Measurements from ENCODE around the gene CLSTN1. TPM values are rescaled to one million over a fixed set of nuclear protein-coding genes. Genes with fewer than 3 reads are reported as not detected.
A peak's percentile ranks its signal among the peaks of the same experiment; 100 is the strongest.

Gene CLSTN1
- total and polyA plus RNA-seq, 2 of the 8 experiments (the other 6 are each of a cell fraction or from before 2014, with no cell fraction given) = 34.2 to 97.4 TPM

GRCh38 chr1:9825093-9826074, 1.6 kb upstream of the CLSTN1 start (continued):
- no peak for TF ChIP-seq USF2 (IDR thresholded peaks at IDR 0.05; ENCODE audit: low read length)
- no peak for TF ChIP-seq PHF8 (conservative IDR thresholded peaks at IDR 0.05; ENCODE audit: low read depth, low read length)
- TF ChIP-seq CHD2 (IDR thresholded peaks at IDR 0.05; ENCODE audit: low read length) = no peak
- peak; percentile 27; the same call in 1 of the 2 replicates for TF ChIP-seq E2F6 (IDR thresholded peaks at IDR 0.05)
- no peak for TF ChIP-seq RAD21 (IDR thresholded peaks at IDR 0.05 in 1 of 2, conservative IDR thresholded peaks at IDR 0.05 in 1 of 2; ENCODE audit: low read depth in 2 of 2, low read length in 2 of 2)
- no peak for TF ChIP-seq JUN (IDR thresholded peaks at IDR 0.05; ENCODE audit: low read depth, low read length)
- no peak for TF ChIP-seq CEBPB (IDR thresholded peaks at IDR 0.05; ENCODE audit: low read depth, low read length)
- no peak for TF ChIP-seq HDAC6 (IDR thresholded peaks at IDR 0.05; ENCODE audit: low read depth, low read length)
- TF ChIP-seq EP300 (IDR thresholded peaks at IDR 0.05; ENCODE audit: borderline replicate concordance in 1 of 2, low read depth in 2 of 2, low read length in 2 of 2) = no peak
- TF ChIP-seq CHD1 (IDR thresholded peaks at IDR 0.05; ENCODE audit: low read depth, low read length) = no peak
- no peak for TF ChIP-seq ATF3 (IDR thresholded peaks at IDR 0.05; ENCODE audit: insufficient read depth, low read depth, low read length)
- no peak for TF ChIP-seq RXRA (IDR thresholded peaks at IDR 0.05; ENCODE audit: insufficient read depth, low read depth, low read length)
- TF ChIP-seq BACH1 (IDR thresholded peaks at IDR 0.05; ENCODE audit: low read length) = no peak
- no peak for TF ChIP-seq CREB1 (IDR thresholded peaks at IDR 0.05)
- TF ChIP-seq SAP30 (IDR thresholded peaks at IDR 0.05; ENCODE audit: insufficient read depth, insufficient replicate concordance, low read length) = no peak
- TF ChIP-seq RNF2 (IDR thresholded peaks at IDR 0.05; ENCODE audit: borderline replicate concordance, low read depth, low read length, missing control alignments, poor library complexity, severe bottlenecking) = no peak
- TF ChIP-seq SIRT6 (IDR thresholded peaks at IDR 0.05; ENCODE audit: low read length) = no peak
- TF ChIP-seq RBBP5 (IDR thresholded peaks at IDR 0.05; ENCODE audit: borderline replicate concordance, low read depth, low read length) = no peak
- TF ChIP-seq POLR2A (IDR thresholded peaks at IDR 0.05; ENCODE audit: control extremely low read depth in 1 of 2, low read depth in 2 of 2, low read length in 2 of 2) = no peak
- no peak for TF ChIP-seq SP2 (IDR thresholded peaks at IDR 0.05; ENCODE audit: low read length)
- TF ChIP-seq KDM5A (IDR thresholded peaks at IDR 0.05; ENCODE audit: low read length) = no peak

Measured in H1 (cell line).